Caco-2 (cell line): ENCODE data around the gene DDR2. TPM values are rescaled to one million over a fixed set of nuclear protein-coding genes. Genes with fewer than 3 reads are reported as not detected.
"Not testable (repeated sequence)": the region's sequence is repeated elsewhere in the genome, so short reads cannot be mapped to it uniquely, and the experiment has no call there.

Source experiments
- BruUV-seq: library from RNA; stranded (reverse); fragments of 400-500 nt; replicated peaks from 2 replicates; lab custom pipeline; 2021; lab: Mats Ljungman, UMichigan
- CTCF ChIA-PET: fragments of 300-600 bp; sonication (Branson Sonifier 250); formaldehyde crosslinking; loops from one replicate; lab custom pipeline; 2022; ENCODE audit warnings: antibody characterized with exemption; lab: Charles Lee
- POLR2A ChIA-PET: fragments of 300-600 bp; sonication (Branson Sonifier 250); formaldehyde crosslinking; loops from one replicate; lab custom pipeline; 2022; ENCODE audit warnings: antibody characterized with exemption; lab: Charles Lee
- DNase-seq, 2 experiments: peaks; one replicate each; pipeline versions ENCODE4 v3.0.0 to v3.0.0-alpha.2; 2020 to 2022
- H3K27me3 ChIP-seq: replicated peaks from 2 replicates; pipeline ENCODE4 v1.6.0; 2011; ENCODE audit warnings: low read length; ENCODE audit not compliant: control insufficient read depth, insufficient read depth
- H3K36me3 ChIP-seq: 2 replicates; pipeline ENCODE4 v1.5.1; 2011; ENCODE audit warnings: low read length; ENCODE audit not compliant: control insufficient read depth, insufficient read depth
- H3K4me1 ChIP-seq: fragments of 250-450 bp; sonication (Bioruptor Pico); 2 replicates; pipeline ENCODE4 v1.5.1; 2020; ENCODE audit warnings: mild to moderate bottlenecking
- H3K4me3 ChIP-seq: 2 replicates; pipeline ENCODE4 v1.5.1; 2011; ENCODE audit warnings: low read depth, mild to moderate bottlenecking, control low read depth, low read length
- H3K9me3 ChIP-seq: fragments of 250-450 bp; sonication (Bioruptor Pico); 2 replicates; pipeline ENCODE4 v1.5.1; 2020; ENCODE audit warnings: mild to moderate bottlenecking, moderate library complexity
- H3K27ac Mint-ChIP-seq: one replicate; pipeline ENCODE4 v1.8.0; 2022; ENCODE audit warnings: mixed read lengths; ENCODE audit not compliant: unreplicated experiment
- H3K27me3 Mint-ChIP-seq: one replicate; pipeline ENCODE4 v1.8.0; 2022; ENCODE audit warnings: mixed read lengths; ENCODE audit not compliant: insufficient read depth, unreplicated experiment
- H3K36me3 Mint-ChIP-seq: one replicate; pipeline ENCODE4 v1.8.0; 2022; ENCODE audit warnings: mild to moderate bottlenecking, mixed read lengths; ENCODE audit not compliant: insufficient read depth, unreplicated experiment
- H3K4me1 Mint-ChIP-seq: one replicate; pipeline ENCODE4 v1.8.0; 2022; ENCODE audit warnings: low read depth, mixed read lengths; ENCODE audit not compliant: unreplicated experiment
- H3K4me3 Mint-ChIP-seq: one replicate; pipeline ENCODE4 v1.8.0; 2022; ENCODE audit warnings: mild to moderate bottlenecking, moderate library complexity, mixed read lengths; ENCODE audit not compliant: unreplicated experiment
- H3K9me3 Mint-ChIP-seq: one replicate; pipeline ENCODE4 v1.8.0; 2022; ENCODE audit warnings: mixed read lengths; ENCODE audit not compliant: unreplicated experiment
- CTCF ChIP-seq, 2 experiments: fragments of 200-600 bp in 1 of 2; IDR thresholded peaks; 1 replicate in 1 of 2; 2 replicates in 1 of 2; pipeline versions ENCODE4 v1.5.1 to v1.8.0; 2011 to 2022; ENCODE audit warnings: antibody characterized with exemption in 1 of 2, control low read depth in 1 of 2, inconsistent platforms in 1 of 2, low read depth in 1 of 2, low read length in 1 of 2, mild to moderate bottlenecking in 1 of 2, moderate library complexity in 1 of 2; ENCODE audit not compliant: insufficient read depth in 1 of 2, severe bottlenecking in 1 of 2, unreplicated experiment in 1 of 2
- intact Hi-C: fragments of 100-400 bp; cut with micrococcal nuclease; formaldehyde crosslinking; loops from one replicate; pipeline ENCODE4 v1.10.0; 2022; ENCODE audit not compliant: unreplicated experiment
- total RNA-seq: library from RNA; stranded (reverse); gene quantifications from 2 replicates; pipeline ENCODE4 v1.2.3, GENCODE V29; 2022

The DDR2 gene
- total RNA-seq, 1 experiment from 2014 or later, result 0.73 TPM

DNA sequence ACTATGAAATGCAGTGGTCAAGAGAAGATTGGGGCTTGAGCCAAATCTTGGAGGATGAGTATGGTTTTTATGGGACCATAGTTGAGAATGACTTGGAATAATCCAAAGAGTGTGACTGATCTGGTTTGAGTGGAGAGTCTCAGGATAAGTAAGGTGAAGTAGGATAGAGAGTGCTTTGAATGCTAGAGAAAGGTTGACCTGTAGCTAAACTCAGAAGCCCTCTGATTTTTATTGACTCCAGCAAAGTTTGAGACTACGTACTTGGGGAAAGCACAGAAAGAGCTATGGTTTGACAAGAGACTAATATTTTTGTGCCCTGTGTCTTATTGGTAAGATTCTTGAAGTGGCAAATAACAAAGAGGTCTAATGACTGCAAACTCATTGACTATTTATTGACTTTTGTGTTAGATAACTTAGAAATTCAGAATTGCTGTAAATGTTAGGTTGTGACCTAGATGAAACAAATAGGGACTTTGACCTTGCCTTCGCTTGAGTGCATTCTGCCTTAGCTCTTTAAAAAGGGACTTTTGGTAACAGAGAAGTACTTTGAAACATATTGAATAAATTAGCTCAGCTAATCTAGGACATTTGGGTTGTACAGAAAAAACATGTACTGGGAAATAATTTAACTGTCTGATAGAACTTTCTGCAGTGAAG is 35.6 kb upstream of the DDR2 start:
- Mint-ChIP-seq H3K4me3 (peak overlapping the region; percentile 2), H3K27me3 (no peaks in the 10 kb centered on the region), H3K27ac (no peak overlapping the region), H3K36me3 (peaks cover 5% of the 10 kb centered on the region), H3K4me1 (peaks cover 9% of the 10 kb centered on the region), H3K9me3 (no peaks in the 10 kb centered on the region)
- ChIA-PET POLR2A (no interaction called here), CTCF (interaction anchor here (0.9 to 1.7 kb wide), 3 partner anchors 16 to 239 kb away, joined by 3 to 5 read pairs (median 4); no protein-coding TSS in a partner anchor)
- no peak overlapping the region for H3K4me3 ChIP-seq
- H3K4me1 ChIP-seq, result peaks cover 16% of the 10 kb centered on the region
- H3K27me3 ChIP-seq, result no peaks in the 10 kb centered on the region
- intact Hi-C loops, result no loop called here
- no TSS peak for BruUV-seq
- peak in 1 of 2 experiments; percentile 14 for DNase-seq
- H3K9me3 ChIP-seq, result no peaks in the 10 kb centered on the region
- no peaks in the 10 kb centered on the region; the same call in 1 of the 2 replicates for H3K36me3 ChIP-seq
- no peak for TF ChIP-seq CTCF (IDR thresholded peaks at IDR 0.05; ENCODE audit: insufficient read depth in 1 of 2, low read depth in 1 of 2, low read length in 1 of 2, severe bottlenecking in 1 of 2, unreplicated experiment in 1 of 2)

DNA sequence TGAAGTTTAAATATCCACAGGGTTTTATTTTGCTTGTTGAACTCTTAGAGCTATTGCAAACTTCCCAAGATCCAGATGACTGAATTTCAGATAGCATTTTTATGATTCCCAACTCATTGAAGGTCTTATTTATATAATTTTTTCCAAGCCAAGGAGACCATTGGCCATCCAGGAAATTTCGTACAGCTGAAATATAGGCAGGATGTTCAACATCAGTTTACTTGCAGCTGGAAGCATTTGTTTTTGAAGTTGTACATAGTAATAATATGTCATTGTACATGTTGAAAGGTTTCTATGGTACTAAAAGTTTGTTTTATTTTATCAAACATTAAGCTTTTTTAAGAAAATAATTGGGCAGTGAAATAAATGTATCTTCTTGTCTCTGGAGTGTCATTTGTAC is 32.8 kb upstream of the DDR2 start:
- no peak for DNase-seq
- peaks cover 15% of the 10 kb centered on the region for H3K36me3 Mint-ChIP-seq
- Histone ChIP-seq H3K36me3 (no peaks in the 10 kb centered on the region; the same call in none of the 2 replicates), H3K27me3 (no peaks in the 10 kb centered on the region), H3K9me3 (no peaks in the 10 kb centered on the region), H3K4me1 (peaks cover 16% of the 10 kb centered on the region), H3K4me3 (no peak overlapping the region)
- no peaks in the 10 kb centered on the region for H3K9me3 Mint-ChIP-seq
- ChIA-PET CTCF (no interaction called here), POLR2A (interaction anchor here (0.7 kb wide), 1 partner anchor 32 kb away, joined by 6 read pairs; no protein-coding TSS in a partner anchor)
- peaks cover 9% of the 10 kb centered on the region for H3K4me1 Mint-ChIP-seq
- intact Hi-C loops, result no loop called here
- no peak overlapping the region for H3K27ac Mint-ChIP-seq
- no peaks in the 10 kb centered on the region for H3K27me3 Mint-ChIP-seq
- no peak for TF ChIP-seq CTCF (IDR thresholded peaks at IDR 0.05; ENCODE audit: insufficient read depth in 1 of 2, low read depth in 1 of 2, low read length in 1 of 2, severe bottlenecking in 1 of 2, unreplicated experiment in 1 of 2)
- BruUV-seq, result TSS peak; percentile 20
- H3K4me3 Mint-ChIP-seq, result no peak overlapping the region

GRCh38 chr1:162603117-162603516 is 29.1 kb upstream of the DDR2 start:
- H3K27me3 Mint-ChIP-seq, H3K9me3 ChIP-seq, H3K27ac Mint-ChIP-seq, H3K4me1 ChIP-seq, H3K4me1 Mint-ChIP-seq, H3K27me3 ChIP-seq, intact Hi-C loops, POLR2A ChIA-PET, H3K9me3 Mint-ChIP-seq, H3K4me3 ChIP-seq, DNase-seq, BruUV-seq, H3K4me3 Mint-ChIP-seq, H3K36me3 ChIP-seq: not testable (repeated sequence)
- CTCF ChIA-PET, result interaction anchor here (0.6 kb wide), 1 partner anchor 197 kb away, joined by 3 read pairs; no protein-coding TSS in a partner anchor
- H3K36me3 Mint-ChIP-seq, result peaks cover 15% of the 10 kb centered on the region
